Subcutaneous abdominal adipose tissue (tissue), 5 donors: ENCODE data around the gene SYNJ2.
"Not testable (repeated sequence)": the region's sequence is repeated elsewhere in the genome, so short reads cannot be mapped to it uniquely, and the experiment has no call there.

ENCODE experiments used
- H3K27ac ChIP-seq: one replicate; pipeline ENCODE4 v1.7.0; 2013; ENCODE audit warnings: low read depth, mild to moderate bottlenecking, inconsistent platforms, low read length, moderate library complexity
- H3K27me3 ChIP-seq, 5 donors: one replicate each; pipeline ENCODE4 v1.7.0; 2013; ENCODE audit warnings: low read length in 5 of 5, inconsistent platforms in 1 of 5; ENCODE audit not compliant: control insufficient read depth in 5 of 5, insufficient read depth in 4 of 5
- H3K36me3 ChIP-seq, 5 donors: one replicate each; pipeline ENCODE4 v1.7.0; 2013; ENCODE audit warnings: low read length in 5 of 5; ENCODE audit not compliant: control insufficient read depth in 5 of 5, insufficient read depth in 5 of 5
- H3K4me1 ChIP-seq, 5 donors: one replicate each; pipeline ENCODE4 v1.7.0; 2013; ENCODE audit warnings: low read length in 5 of 5, mild to moderate bottlenecking in 3 of 5, moderate library complexity in 1 of 5; ENCODE audit not compliant: control insufficient read depth in 5 of 5, insufficient read depth in 5 of 5
- H3K4me3 ChIP-seq, 5 donors: one replicate each; pipeline ENCODE4 v1.7.0; 2013; ENCODE audit warnings: low read length in 5 of 5, low read depth in 1 of 5
- H3K9ac ChIP-seq, 5 donors: one replicate each; pipeline ENCODE4 v1.7.0; 2013; ENCODE audit warnings: low read length in 5 of 5, mild to moderate bottlenecking in 4 of 5, moderate library complexity in 3 of 5
- H3K9me3 ChIP-seq, 5 donors: one replicate each; pipeline ENCODE4 v1.7.0; 2013; ENCODE audit warnings: low read length in 5 of 5; ENCODE audit not compliant: control insufficient read depth in 5 of 5
- donor health status: healthy.
- donor health status: healthy.
- donor health status: healthy.
- donor health status: healthy.
- donor health status: healthy.

The SYNJ2 gene

GRCh38 chr6:157943964-157944283, 37.7 kb upstream of the SYNJ2 start:
- no peak overlapping the region for H3K4me3 ChIP-seq
- no peaks in the 10 kb centered on the region for H3K9me3 ChIP-seq
- H3K9ac ChIP-seq = no peak overlapping the region
- H3K27ac ChIP-seq = no peak overlapping the region
- no peaks in the 10 kb centered on the region for H3K4me1 ChIP-seq
- H3K27me3 ChIP-seq = no peaks in the 10 kb centered on the region
- H3K36me3 ChIP-seq = peaks cover 15 to 72% (median 62%) of the 10 kb centered on the region in 5 donors

- Histone ChIP-seq H3K4me3 (no peak overlapping the region), H3K27ac (no peak overlapping the region), H3K36me3 (peaks cover 9 to 59% (median 49%) of the 10 kb centered on the region in 5 donors), H3K9ac (no peak overlapping the region), H3K9me3 (peaks cover 0 to 5% (median 0%) of the 10 kb centered on the region in 5 donors), H3K4me1 (no peaks in the 10 kb centered on the region), H3K27me3 (no peaks in the 10 kb centered on the region)
Measured at GRCh38 chr6:157944983-157945931, 36.4 kb upstream of the SYNJ2 start.

GRCh38 chr6:157946053-157946617, 35.5 kb upstream of the SYNJ2 start:
- Histone ChIP-seq H3K36me3 (peaks cover 5 to 50% (median 40%) of the 10 kb centered on the region in 5 donors), H3K4me3 (no peak overlapping the region), H3K9me3 (peaks cover 0 to 5% (median 0%) of the 10 kb centered on the region in 5 donors), H3K27me3 (no peaks in the 10 kb centered on the region), H3K9ac (no peak overlapping the region), H3K4me1 (no peaks in the 10 kb centered on the region), H3K27ac (no peak overlapping the region)

GRCh38 chr6:157946865-157947532, 34.7 kb upstream of the SYNJ2 start:
- H3K9ac ChIP-seq = no peak overlapping the region
- no peaks in the 10 kb centered on the region for H3K27me3 ChIP-seq
- peaks cover 0 to 5% (median 0%) of the 10 kb centered on the region in 5 donors for H3K9me3 ChIP-seq
- H3K27ac ChIP-seq = no peak overlapping the region
- H3K36me3 ChIP-seq = peaks cover under 1 to 42% (median 32%) of the 10 kb centered on the region in 5 donors
- no peak overlapping the region for H3K4me3 ChIP-seq
- H3K4me1 ChIP-seq = no peaks in the 10 kb centered on the region

GRCh38 chr6:157950899-157951298, 30.8 kb upstream of the SYNJ2 start:
- H3K4me3 ChIP-seq, H3K27ac ChIP-seq: not testable (repeated sequence)

GRCh38 chr6:157951828-157952227, 29.8 kb upstream of the SYNJ2 start:
- H3K4me3 ChIP-seq = no peak overlapping the region
- peaks cover 0 to 6% (median 0%) of the 10 kb centered on the region in 5 donors for H3K27me3 ChIP-seq
- peaks cover 0 to 5% (median 0%) of the 10 kb centered on the region in 5 donors for H3K9me3 ChIP-seq
- H3K4me1 ChIP-seq = peaks cover 4 to 11% (median 8%) of the 10 kb centered on the region in 5 donors
- H3K27ac ChIP-seq = no peak overlapping the region
- no peaks in the 10 kb centered on the region for H3K36me3 ChIP-seq
- H3K9ac ChIP-seq = no peak overlapping the region

More at GRCh38 chr6:157950899-157951298, 30.8 kb upstream of the SYNJ2 start:
- H3K9me3 ChIP-seq, H3K9ac ChIP-seq, H3K36me3 ChIP-seq, H3K27me3 ChIP-seq: not testable (repeated sequence)
- H3K4me1 ChIP-seq = peaks cover 4 to 11% (median 8%) of the 10 kb centered on the region in 5 donors

GRCh38 chr6:157952861-157953351, 28.8 kb upstream of the SYNJ2 start:
- peaks cover 0 to 7% (median 5%) of the 10 kb centered on the region in 5 donors for H3K9me3 ChIP-seq
- no peak overlapping the region for H3K9ac ChIP-seq
- no peak overlapping the region for H3K4me3 ChIP-seq
- H3K27ac ChIP-seq = no peak overlapping the region
- no peaks in the 10 kb centered on the region for H3K36me3 ChIP-seq
- peaks cover 4 to 11% (median 8%) of the 10 kb centered on the region in 5 donors for H3K4me1 ChIP-seq
- H3K27me3 ChIP-seq = peaks cover 0 to 6% (median 0%) of the 10 kb centered on the region in 5 donors

GRCh38 chr6:157953580-157954091, 28.0 kb upstream of the SYNJ2 start:
- no peak overlapping the region for H3K27ac ChIP-seq
- peaks cover 0 to 6% (median 0%) of the 10 kb centered on the region in 5 donors for H3K27me3 ChIP-seq
- no peak overlapping the region for H3K9ac ChIP-seq
- no peaks in the 10 kb centered on the region for H3K36me3 ChIP-seq
- peaks cover 4 to 11% (median 8%) of the 10 kb centered on the region in 5 donors for H3K4me1 ChIP-seq
- peaks cover 0 to 12% (median 11%) of the 10 kb centered on the region in 5 donors for H3K9me3 ChIP-seq
- no peak overlapping the region for H3K4me3 ChIP-seq

- Histone ChIP-seq H3K4me1 (peaks cover 4 to 11% (median 8%) of the 10 kb centered on the region in 5 donors), H3K9me3 (peaks cover 4 to 18% (median 16%) of the 10 kb centered on the region in 5 donors), H3K9ac (peak overlapping the region in 1 of 5 donors; percentile 49), H3K36me3 (no peaks in the 10 kb centered on the region), H3K27me3 (peaks cover 0 to 6% (median 0%) of the 10 kb centered on the region in 5 donors), H3K4me3 (peak overlapping the region; percentile 26 to 59 (median 48)), H3K27ac (no peak overlapping the region)
Measured at GRCh38 chr6:157954150-157955117, 27.2 kb upstream of the SYNJ2 start.
